Measurements from ENCODE around the gene MAP2K7. TPM values are rescaled to one million over a fixed set of nuclear protein-coding genes. Genes with fewer than 3 reads are reported as not detected.

MAP2K7 gene
- total RNA-seq, 1 donor: 14.8 TPM

- Histone ChIP-seq H3K4me3 (ENCODE audit: insufficient read depth, low read length) (no peak overlapping the region), H3K4me2 (ENCODE audit: insufficient read depth, low read length) (no peak overlapping the region), H3K79me2 (ENCODE audit: insufficient read depth, low read length) (peaks cover 17% of the 10 kb centered on the region), H3K27ac (ENCODE audit: low read depth, low read length) (no peak overlapping the region), H3K27me3 (ENCODE audit: insufficient read depth, low read length) (peaks cover 7% of the 10 kb centered on the region), H3K4me1 (ENCODE audit: insufficient read depth, low read length) (peaks cover 22% of the 10 kb centered on the region), H3K36me3 (ENCODE audit: insufficient read depth, low read length) (peaks cover 14% of the 10 kb centered on the region), H3K9me3 (ENCODE audit: low read depth, low read length) (no peaks in the 10 kb centered on the region), H2AFZ (ENCODE audit: low read length) (no peak overlapping the region), H4K20me1 (ENCODE audit: insufficient read depth, low read length) (peaks cover 9% of the 10 kb centered on the region)
- no peak for TF ChIP-seq CTCF (IDR thresholded peaks at IDR 0.05; ENCODE audit: extremely low read depth, low read depth, low read length)
- peak; percentile 43 for DNase-seq (ENCODE audit: insufficient read length, low spot score, missing footprints)
Observed at GRCh38 chr19:7922836-7923195, 19.1 kb downstream of the MAP2K7 start.

DNA sequence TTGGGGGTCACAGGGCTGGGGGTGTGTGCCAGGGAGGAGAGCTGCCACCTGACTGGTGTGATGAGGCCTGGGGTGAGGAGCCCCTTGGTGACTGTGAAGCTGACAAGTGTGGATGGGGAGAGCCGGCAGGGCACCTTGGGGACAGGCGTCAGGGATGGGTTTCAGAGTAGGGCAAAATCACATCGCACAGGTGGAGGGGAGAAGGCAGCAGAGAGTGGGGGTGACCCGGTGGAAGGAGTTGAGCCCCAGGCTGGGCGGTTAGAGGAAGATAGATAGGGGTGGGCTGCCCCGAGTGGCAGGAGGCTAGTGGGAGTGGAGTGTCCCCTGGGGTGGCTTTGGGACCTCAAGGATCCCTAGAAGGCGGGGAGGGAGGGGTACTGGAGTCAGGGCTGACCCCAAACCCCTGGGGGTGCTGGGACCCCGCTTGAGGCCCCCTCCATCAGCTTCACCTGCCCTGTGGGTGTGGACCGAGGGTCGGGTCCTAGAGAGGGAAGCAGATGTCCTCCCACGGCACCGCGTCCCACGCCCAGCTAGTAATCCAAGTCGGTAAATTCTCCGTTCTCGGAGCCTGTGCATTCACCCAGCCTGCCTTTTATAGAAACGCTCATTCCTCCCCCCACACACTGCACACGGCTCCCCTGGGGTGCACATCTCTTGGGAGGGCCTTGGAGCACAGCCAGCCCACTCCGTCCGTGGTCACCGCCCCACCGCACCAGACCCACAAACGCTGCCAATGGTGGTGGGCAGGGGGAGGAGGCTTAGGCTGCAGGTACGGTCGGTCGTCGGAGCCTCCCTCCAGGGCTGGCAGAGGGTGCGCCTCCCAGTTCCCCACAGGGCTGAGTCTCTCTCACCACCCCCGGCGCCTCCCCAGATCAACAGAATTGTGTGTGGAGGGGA, 19.9 kb downstream of the MAP2K7 start:
- H3K36me3 ChIP-seq (ENCODE audit: insufficient read depth, low read length): peaks cover 14% of the 10 kb centered on the region
- H3K27ac ChIP-seq (ENCODE audit: low read depth, low read length): no peak overlapping the region
- no peak for TF ChIP-seq CTCF (IDR thresholded peaks at IDR 0.05; ENCODE audit: extremely low read depth, low read depth, low read length)
- H3K4me1 ChIP-seq (ENCODE audit: insufficient read depth, low read length): peaks cover 29% of the 10 kb centered on the region
- DNase-seq (ENCODE audit: insufficient read length, low spot score, missing footprints): peak; percentile 76
- H3K79me2 ChIP-seq (ENCODE audit: insufficient read depth, low read length): peaks cover 17% of the 10 kb centered on the region
- H2AFZ ChIP-seq (ENCODE audit: low read length): no peak overlapping the region
- H3K4me3 ChIP-seq (ENCODE audit: insufficient read depth, low read length): no peak overlapping the region
- H3K27me3 ChIP-seq (ENCODE audit: insufficient read depth, low read length): peaks cover 4% of the 10 kb centered on the region
- H3K4me2 ChIP-seq (ENCODE audit: insufficient read depth, low read length): no peak overlapping the region
- H4K20me1 ChIP-seq (ENCODE audit: insufficient read depth, low read length): peaks cover 9% of the 10 kb centered on the region
- no peaks in the 10 kb centered on the region for H3K9me3 ChIP-seq (ENCODE audit: low read depth, low read length)

DNA sequence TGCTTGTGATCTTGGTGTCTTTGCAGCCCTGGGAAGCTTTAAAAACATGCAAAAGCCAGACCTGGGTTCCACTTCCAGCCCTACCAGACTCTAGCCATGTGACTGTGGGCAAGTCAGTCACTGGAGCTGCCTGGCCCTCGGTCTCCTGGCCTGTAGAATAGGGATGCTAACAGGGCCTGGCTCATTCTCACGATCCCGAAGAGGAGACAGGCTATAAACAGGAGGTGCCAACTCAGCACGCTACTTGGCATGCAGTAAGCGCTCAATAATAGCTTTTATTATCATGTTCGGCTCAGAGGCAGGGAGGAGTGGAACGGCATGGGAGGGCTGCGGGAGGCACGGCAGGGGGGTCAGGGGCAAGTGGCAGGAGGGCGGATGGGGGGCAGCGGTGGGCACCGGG, 20.6 kb downstream of the MAP2K7 start:
- Histone ChIP-seq H3K27me3 (ENCODE audit: insufficient read depth, low read length) (no peaks in the 10 kb centered on the region), H3K36me3 (ENCODE audit: insufficient read depth, low read length) (peaks cover 14% of the 10 kb centered on the region), H3K4me1 (ENCODE audit: insufficient read depth, low read length) (peaks cover 36% of the 10 kb centered on the region), H3K79me2 (ENCODE audit: insufficient read depth, low read length) (peaks cover 17% of the 10 kb centered on the region), H4K20me1 (ENCODE audit: insufficient read depth, low read length) (peaks cover 9% of the 10 kb centered on the region), H3K4me2 (ENCODE audit: insufficient read depth, low read length) (no peak overlapping the region), H3K27ac (ENCODE audit: low read depth, low read length) (no peak overlapping the region), H3K9me3 (ENCODE audit: low read depth, low read length) (no peaks in the 10 kb centered on the region), H3K4me3 (ENCODE audit: insufficient read depth, low read length) (no peak overlapping the region), H2AFZ (ENCODE audit: low read length) (no peak overlapping the region)
- DNase-seq (ENCODE audit: insufficient read length, low spot score, missing footprints): peak; percentile 87
- TF ChIP-seq CTCF (IDR thresholded peaks at IDR 0.05; ENCODE audit: extremely low read depth, low read depth, low read length): no peak

DNA sequence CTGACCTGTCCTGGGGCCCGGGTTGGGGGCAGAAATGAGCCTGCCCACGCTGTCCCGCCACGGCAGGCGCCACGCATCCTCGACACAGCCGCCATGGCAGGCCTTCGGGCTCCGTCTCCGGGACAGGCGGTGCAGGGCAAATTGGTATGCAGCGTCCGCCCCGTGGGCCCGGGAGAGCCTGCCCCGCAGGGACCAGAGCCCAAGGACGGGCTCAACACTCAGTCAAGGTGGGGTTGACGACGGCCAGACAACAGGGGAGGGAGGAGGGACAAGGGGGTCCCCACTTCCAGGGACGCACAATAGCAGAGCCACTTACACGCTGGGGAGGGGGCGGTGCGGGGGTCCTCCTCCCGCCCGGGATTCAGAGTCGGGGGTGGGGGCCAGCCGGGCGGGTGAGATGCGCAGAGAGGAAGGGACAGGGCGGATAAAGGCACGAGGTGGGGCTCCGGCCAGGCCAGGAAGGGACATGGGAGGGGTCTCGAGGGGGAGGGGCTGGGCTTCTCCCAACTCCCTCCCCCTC, 21.0 kb downstream of the MAP2K7 start:
- H3K27ac ChIP-seq (ENCODE audit: low read depth, low read length): no peak overlapping the region
- H3K36me3 ChIP-seq (ENCODE audit: insufficient read depth, low read length): peaks cover 14% of the 10 kb centered on the region
- no peak for TF ChIP-seq CTCF (IDR thresholded peaks at IDR 0.05; ENCODE audit: extremely low read depth, low read depth, low read length)
- H3K9me3 ChIP-seq (ENCODE audit: low read depth, low read length): no peaks in the 10 kb centered on the region
- H2AFZ ChIP-seq (ENCODE audit: low read length): no peak overlapping the region
- no peaks in the 10 kb centered on the region for H3K27me3 ChIP-seq (ENCODE audit: insufficient read depth, low read length)
- peaks cover 17% of the 10 kb centered on the region for H3K79me2 ChIP-seq (ENCODE audit: insufficient read depth, low read length)
- peak; percentile 76 for DNase-seq (ENCODE audit: insufficient read length, low spot score, missing footprints)
- peak overlapping the region; percentile 55 for H3K4me2 ChIP-seq (ENCODE audit: insufficient read depth, low read length)
- no peak overlapping the region for H3K4me3 ChIP-seq (ENCODE audit: insufficient read depth, low read length)
- H4K20me1 ChIP-seq (ENCODE audit: insufficient read depth, low read length): peaks cover 9% of the 10 kb centered on the region
- peaks cover 38% of the 10 kb centered on the region for H3K4me1 ChIP-seq (ENCODE audit: insufficient read depth, low read length)

Data from osteoblast (primary cell).